GM10266 (cell line): ENCODE results near the gene C9orf43.

Experiments used
- DNase-seq: peaks from one replicate; pipeline ENCODE4 v3.0.0; 2012; ENCODE audit errors: extremely low spot score
- TF ChIP-seq, protein P1 (sequence below): IDR thresholded peaks from 2 replicates; pipeline ENCODE4 v1.5.1; 2012; ENCODE audit warnings: mild to moderate bottlenecking, low read depth; ENCODE audit not compliant: control insufficient read depth, insufficient read depth; ENCODE audit errors: missing control alignments

The C9orf43 gene

DNA sequence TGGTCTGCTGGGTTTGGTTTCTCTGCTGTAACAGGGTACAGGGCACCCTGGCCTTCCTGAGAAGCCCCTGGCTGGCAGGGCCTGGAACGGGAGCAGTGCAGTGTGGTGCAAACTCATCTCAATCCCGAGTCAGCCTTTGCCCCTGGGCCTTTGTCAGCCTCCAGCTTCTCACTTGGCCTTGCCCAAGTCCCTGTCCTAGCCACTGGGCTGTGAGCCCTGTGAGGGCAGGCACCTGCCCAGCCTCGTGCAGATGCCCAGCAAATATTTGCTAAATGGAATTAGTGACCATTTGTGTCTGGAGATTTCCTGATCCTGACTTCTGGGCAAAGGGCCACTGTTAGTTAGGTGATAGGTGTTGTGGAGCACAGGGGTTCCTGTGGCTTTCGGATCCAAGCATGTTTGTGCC is 66.0 kb downstream of the C9orf43 start:
- TF ChIP-seq, protein P1, sequence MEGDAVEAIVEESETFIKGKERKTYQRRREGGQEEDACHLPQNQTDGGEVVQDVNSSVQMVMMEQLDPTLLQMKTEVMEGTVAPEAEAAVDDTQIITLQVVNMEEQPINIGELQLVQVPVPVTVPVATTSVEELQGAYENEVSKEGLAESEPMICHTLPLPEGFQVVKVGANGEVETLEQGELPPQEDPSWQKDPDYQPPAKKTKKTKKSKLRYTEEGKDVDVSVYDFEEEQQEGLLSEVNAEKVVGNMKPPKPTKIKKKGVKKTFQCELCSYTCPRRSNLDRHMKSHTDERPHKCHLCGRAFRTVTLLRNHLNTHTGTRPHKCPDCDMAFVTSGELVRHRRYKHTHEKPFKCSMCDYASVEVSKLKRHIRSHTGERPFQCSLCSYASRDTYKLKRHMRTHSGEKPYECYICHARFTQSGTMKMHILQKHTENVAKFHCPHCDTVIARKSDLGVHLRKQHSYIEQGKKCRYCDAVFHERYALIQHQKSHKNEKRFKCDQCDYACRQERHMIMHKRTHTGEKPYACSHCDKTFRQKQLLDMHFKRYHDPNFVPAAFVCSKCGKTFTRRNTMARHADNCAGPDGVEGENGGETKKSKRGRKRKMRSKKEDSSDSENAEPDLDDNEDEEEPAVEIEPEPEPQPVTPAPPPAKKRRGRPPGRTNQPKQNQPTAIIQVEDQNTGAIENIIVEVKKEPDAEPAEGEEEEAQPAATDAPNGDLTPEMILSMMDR = no peak
- no peak for DNase-seq

DNA sequence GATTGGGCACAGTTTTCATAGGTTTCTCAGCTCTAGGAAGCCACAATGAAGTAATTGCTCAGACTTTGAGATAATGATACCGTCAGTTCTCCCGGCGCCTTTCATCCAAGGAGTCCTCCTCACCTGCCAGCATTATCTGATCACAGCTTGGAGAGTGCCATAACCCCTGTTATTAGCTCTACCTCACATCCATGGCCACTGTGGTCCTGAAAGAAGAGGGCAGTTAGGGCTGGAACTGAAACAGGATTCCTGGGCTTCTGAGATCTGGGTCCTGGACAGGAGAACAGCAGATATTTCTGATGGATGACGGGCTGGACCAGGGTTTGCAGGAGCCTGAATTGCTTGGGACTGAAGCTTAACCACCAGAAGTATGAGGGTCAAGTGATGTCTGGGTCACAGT is 66.5 kb downstream of the C9orf43 start:
- TF ChIP-seq, protein P1 = no peak
- no peak for DNase-seq

DNA sequence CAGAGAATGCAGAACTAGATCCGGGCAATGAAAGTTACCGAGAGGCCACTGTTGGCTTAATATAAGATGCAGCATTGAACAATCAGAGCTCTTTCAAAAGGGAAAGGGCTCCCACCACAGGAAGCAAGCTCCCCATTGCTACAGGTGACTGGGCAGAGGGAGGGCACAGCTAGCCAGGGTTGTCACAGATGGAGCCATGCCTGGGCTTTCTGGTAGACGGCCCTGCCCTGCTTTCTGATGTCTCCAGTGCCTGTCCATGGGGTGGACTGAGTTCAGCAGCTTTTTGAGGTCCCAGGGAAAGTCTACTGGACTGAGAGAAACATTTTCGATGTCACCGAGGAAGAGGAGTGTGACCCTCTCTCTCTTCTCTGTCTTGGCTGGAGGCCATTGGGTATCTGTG is 67.1 kb downstream of the C9orf43 start:
- TF ChIP-seq, protein P1 = no peak
- DNase-seq = no peak

DNA sequence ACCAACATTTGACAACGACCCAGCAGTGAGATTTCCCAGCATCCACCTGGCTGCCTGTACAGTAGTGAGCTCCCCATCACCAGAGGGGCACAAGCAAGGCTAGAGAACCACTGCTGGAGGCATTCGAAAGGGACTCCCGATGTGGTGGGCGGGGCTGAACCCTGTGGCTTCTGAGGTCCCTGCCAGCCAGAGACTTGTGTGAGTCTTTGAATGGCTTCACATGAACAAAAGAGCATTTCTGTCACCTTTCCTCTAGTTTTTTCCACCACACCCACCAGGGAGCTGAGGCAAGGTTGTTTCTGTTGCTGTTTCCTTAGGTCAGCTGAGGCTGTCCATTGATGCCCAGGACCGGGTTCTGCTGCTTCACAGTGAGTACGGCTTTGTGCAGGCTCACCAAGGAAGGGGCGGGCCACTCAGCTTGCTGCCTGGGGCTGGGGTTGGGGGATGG is 68.7 kb downstream of the C9orf43 start:
- no peak for DNase-seq
- TF ChIP-seq, protein P1 = no peak
